ENCODE data around the gene CERKL. TPM values are rescaled to one million over a fixed set of nuclear protein-coding genes. Genes with fewer than 3 reads are reported as not detected.

CERKL gene
- total RNA-seq, 2 experiments from 2014 or later: not detected

DNA sequence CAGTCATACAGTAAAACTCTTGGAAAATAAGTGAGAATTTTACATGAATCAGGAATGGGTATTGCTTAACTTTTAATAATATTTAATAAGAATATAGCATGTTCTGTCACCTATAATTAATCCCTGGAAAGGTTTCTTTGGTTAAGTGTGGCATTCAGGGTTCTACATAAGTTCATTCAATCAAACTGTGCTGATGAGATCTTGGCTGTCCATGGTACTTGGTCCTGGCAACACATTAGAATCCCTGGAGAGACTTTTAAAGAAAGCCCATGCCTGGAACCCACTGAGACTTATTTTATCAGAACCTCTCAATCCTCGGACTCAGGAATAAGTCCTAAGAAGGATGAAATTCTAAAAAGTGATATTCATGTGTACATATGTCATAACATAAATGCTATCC is 60.3 kb downstream of the CERKL start:
- no peak overlapping the region for H3K4me3 Mint-ChIP-seq
- no peaks in the 10 kb centered on the region for H3K9me3 Mint-ChIP-seq (ENCODE audit: low read depth)
- no peak overlapping the region for H3K27ac Mint-ChIP-seq
- peaks cover 28% of the 10 kb centered on the region for H3K27me3 Mint-ChIP-seq
- DNase-seq (no peak), ATAC-seq (no peak)
- peaks cover 2% of the 10 kb centered on the region for H3K36me3 Mint-ChIP-seq
- H3K4me1 Mint-ChIP-seq: no peaks in the 10 kb centered on the region
- CTCF ChIA-PET: no interaction called here

DNA sequence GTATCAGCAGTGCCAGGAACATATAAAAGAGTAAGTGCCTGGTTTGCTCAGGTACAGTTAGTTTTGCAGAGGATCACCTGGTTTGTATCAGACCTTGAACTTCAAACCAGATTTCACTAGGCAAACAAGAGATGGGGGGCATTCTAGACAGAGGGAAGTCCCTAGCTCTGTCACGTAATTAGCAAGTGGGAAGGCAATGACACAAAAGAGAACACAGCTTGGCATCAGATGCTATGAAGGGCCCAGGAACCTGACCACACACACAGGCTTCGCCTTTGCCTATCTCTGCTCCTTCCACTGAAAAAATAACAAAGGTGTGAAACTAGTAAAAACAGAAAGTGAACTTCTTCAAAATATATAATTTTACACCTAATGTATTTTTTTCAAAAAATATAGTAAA is 62.6 kb downstream of the CERKL start:
- CTCF ChIA-PET: interaction anchor here (0.7 kb wide), 1 partner anchor 1386 kb away, joined by 3 read pairs; no protein-coding TSS in a partner anchor
- peaks cover 29% of the 10 kb centered on the region for H3K27me3 Mint-ChIP-seq
- no peak for DNase-seq
- peaks cover 2% of the 10 kb centered on the region for H3K36me3 Mint-ChIP-seq
- H3K4me1 Mint-ChIP-seq: no peaks in the 10 kb centered on the region
- H3K4me3 Mint-ChIP-seq: no peak overlapping the region
- no peak for ATAC-seq
- no peak overlapping the region for H3K27ac Mint-ChIP-seq
- no peaks in the 10 kb centered on the region for H3K9me3 Mint-ChIP-seq (ENCODE audit: low read depth)

DNA sequence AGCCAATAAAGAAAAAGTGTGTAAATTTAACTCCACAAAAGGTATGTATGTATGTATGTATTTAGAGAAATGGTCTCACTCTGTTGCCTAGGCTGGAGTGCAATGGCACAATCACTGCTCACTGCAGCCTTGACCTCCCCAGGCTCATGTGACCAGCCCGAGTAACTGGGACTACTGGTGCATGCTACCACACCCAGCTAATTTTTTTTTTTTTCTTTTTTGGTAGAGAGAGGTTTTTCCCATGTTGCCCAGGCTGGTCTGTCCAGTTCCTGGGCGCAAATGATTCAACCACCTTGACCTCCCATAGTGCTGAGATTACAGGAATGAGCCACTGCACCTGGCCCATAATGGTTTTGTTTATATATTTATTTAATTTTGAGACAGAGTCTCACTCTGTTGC is 67.1 kb downstream of the CERKL start:
- ATAC-seq (no peak), DNase-seq (no peak)
- Mint-ChIP-seq H3K36me3 (peaks cover 2% of the 10 kb centered on the region), H3K4me3 (no peak overlapping the region), H3K4me1 (peaks cover 15% of the 10 kb centered on the region), H3K9me3 (ENCODE audit: low read depth) (no peaks in the 10 kb centered on the region), H3K27ac (no peak overlapping the region), H3K27me3 (peaks cover 44% of the 10 kb centered on the region)
- CTCF ChIA-PET: no interaction called here

DNA sequence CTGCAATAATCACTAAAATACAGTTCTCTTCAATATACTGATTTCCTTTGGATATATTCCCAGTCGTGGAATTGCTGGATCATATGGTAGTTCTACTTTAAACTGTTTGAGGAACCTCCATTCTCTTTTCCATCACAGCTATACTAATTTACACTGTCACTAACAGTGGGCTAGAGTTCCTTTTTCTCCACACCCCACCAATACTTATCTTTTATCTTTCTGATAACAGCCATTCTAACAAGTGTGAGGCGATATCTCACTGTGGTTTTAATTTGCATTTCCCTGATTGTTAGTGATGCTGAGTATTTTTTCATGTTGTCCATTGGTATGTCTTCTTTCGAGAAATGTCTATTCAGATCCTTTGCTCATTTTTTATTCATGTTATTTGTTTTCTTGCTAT is 68.4 kb downstream of the CERKL start:
- no peak for ATAC-seq
- no peak overlapping the region for H3K27ac Mint-ChIP-seq
- H3K36me3 Mint-ChIP-seq: peaks cover 2% of the 10 kb centered on the region
- H3K27me3 Mint-ChIP-seq: peaks cover 47% of the 10 kb centered on the region
- peaks cover 15% of the 10 kb centered on the region for H3K4me1 Mint-ChIP-seq
- H3K4me3 Mint-ChIP-seq: no peak overlapping the region
- no peaks in the 10 kb centered on the region for H3K9me3 Mint-ChIP-seq (ENCODE audit: low read depth)
- no peak for DNase-seq
- CTCF ChIA-PET: no interaction called here

DNA sequence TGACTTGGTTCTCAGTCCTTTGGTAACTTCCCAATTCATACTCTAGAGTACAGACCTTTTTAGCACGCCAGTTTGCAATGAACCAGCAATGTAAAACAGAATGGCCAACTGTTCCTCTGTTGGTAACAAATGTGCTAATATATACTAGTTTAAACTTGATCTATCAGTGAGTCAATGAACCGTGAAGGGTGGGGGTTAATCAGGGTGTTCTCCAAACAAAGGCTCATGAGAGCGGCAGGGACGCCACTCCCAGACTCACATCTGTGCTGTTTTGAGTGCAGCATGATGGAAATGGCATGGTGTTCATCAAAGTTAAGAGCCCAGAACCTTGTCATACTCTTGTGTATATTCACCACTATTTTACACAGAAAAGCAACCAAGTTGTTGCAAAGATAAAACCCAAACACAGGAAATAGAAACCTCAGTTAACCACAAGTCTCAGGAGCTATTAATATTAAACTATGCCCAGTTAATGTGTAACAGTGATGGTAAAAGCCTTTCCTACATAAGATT is 70.3 kb downstream of the CERKL start:
- CTCF ChIA-PET: no interaction called here
- peaks cover 15% of the 10 kb centered on the region for H3K4me1 Mint-ChIP-seq
- no peaks in the 10 kb centered on the region for H3K9me3 Mint-ChIP-seq (ENCODE audit: low read depth)
- ATAC-seq (peak; percentile 58), DNase-seq (no peak)
- peaks cover 37% of the 10 kb centered on the region for H3K27me3 Mint-ChIP-seq
- no peak overlapping the region for H3K27ac Mint-ChIP-seq
- H3K4me3 Mint-ChIP-seq: no peak overlapping the region
- peaks cover 2% of the 10 kb centered on the region for H3K36me3 Mint-ChIP-seq

DNA sequence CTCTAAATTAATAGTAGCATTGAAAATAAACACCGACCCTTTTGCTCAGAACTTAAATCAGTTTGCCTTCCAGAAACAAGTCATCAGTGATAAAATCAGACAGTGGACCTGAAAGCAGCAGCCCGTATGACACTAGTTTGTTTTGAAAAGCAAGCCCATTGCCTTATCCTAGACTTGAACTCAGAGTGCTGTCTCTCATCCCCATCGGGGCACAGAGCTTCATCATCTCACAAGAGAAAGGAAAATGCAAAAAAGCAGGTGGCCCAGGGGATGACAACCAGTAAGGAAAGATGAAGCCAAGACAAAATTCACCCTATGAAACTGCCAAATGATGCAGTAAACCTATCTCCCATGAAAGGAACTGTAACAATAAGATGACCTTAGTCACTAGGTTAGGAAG is 71.2 kb downstream of the CERKL start:
- DNase-seq (no peak), ATAC-seq (no peak)
- no peaks in the 10 kb centered on the region for H3K9me3 Mint-ChIP-seq (ENCODE audit: low read depth)
- peaks cover 15% of the 10 kb centered on the region for H3K4me1 Mint-ChIP-seq
- H3K4me3 Mint-ChIP-seq: no peak overlapping the region
- CTCF ChIA-PET: interaction anchor here (1.7 kb wide), 1 partner anchor 129 kb away, joined by 4 read pairs; no protein-coding TSS in a partner anchor
- no peak overlapping the region for H3K27ac Mint-ChIP-seq
- H3K36me3 Mint-ChIP-seq: peaks cover 2% of the 10 kb centered on the region
- H3K27me3 Mint-ChIP-seq: peaks cover 34% of the 10 kb centered on the region

DNA sequence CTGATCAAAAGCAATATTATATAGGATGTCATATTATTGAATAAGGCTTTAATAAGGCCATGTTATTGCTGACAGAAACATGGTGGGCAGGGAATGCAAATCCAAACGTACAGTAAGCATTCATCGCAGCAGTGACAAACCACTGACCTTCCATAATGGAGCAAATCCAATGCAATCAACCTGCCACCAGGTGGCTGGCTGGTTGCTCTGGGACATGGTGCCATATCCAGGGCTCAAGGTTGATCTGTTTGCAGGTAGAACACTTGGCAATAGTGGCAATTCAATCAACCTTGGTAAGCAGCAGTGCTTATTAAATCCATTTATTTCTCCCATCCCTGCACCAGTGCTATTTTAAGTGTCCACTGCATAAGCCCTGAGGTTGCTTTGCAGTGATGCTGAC is 75.4 kb downstream of the CERKL start:
- Mint-ChIP-seq H3K9me3 (ENCODE audit: low read depth) (no peaks in the 10 kb centered on the region), H3K27me3 (peaks cover 18% of the 10 kb centered on the region), H3K36me3 (peaks cover 2% of the 10 kb centered on the region), H3K27ac (no peak overlapping the region), H3K4me3 (no peak overlapping the region), H3K4me1 (peaks cover 10% of the 10 kb centered on the region)
- ATAC-seq (no peak), DNase-seq (no peak)
- CTCF ChIA-PET: no interaction called here

DNA sequence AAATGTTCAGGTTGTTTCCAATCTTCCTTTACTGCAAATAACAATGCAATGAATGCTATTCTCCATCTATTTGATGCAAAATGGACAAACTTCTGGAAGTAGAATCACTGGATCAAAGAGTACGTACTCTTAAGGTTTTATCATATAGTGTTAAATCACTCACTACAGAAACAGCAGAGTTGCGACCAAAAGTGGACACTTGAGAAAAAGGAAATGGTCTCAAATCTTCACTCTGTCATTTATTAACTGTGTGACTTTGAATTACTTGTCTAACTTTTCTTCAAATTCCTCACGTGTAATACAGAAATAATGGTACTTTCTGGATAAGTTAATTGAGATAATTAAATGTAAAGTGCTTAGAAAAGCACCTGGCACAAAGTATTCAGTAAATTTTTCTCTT is 78.1 kb downstream of the CERKL start:
- H3K27ac Mint-ChIP-seq: no peak overlapping the region
- DNase-seq: no peak
- CTCF ChIA-PET: no interaction called here
- peaks cover 13% of the 10 kb centered on the region for H3K27me3 Mint-ChIP-seq
- no peak for ATAC-seq
- no peak overlapping the region for H3K4me3 Mint-ChIP-seq
- no peaks in the 10 kb centered on the region for H3K4me1 Mint-ChIP-seq
- H3K36me3 Mint-ChIP-seq: no peaks in the 10 kb centered on the region
- H3K9me3 Mint-ChIP-seq (ENCODE audit: low read depth): no peaks in the 10 kb centered on the region

DNA sequence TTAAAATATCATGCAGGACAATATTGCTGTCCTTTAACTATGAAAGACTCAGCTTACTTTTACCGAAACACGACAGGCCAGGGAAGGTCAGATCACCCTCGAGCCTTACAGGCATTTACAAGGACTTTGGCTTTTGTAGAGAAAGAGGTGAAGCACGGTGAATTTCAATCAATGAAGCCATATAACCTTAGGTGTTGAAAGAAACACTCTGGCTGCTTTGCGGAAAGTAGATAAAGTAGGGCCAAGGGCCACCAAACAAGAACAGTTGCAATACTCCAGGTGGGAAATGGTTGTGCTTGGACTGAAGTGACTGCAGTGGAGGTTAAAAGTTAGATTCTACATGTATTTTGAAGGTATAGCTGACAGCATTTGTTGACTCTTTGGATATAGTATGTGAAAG is 80.5 kb downstream of the CERKL start:
- H3K4me3 Mint-ChIP-seq: no peak overlapping the region
- ATAC-seq: no peak
- H3K36me3 Mint-ChIP-seq: no peaks in the 10 kb centered on the region
- no peak overlapping the region for H3K27ac Mint-ChIP-seq
- CTCF ChIA-PET: no interaction called here
- no peak for DNase-seq
- no peaks in the 10 kb centered on the region for H3K9me3 Mint-ChIP-seq (ENCODE audit: low read depth)
- peaks cover 17% of the 10 kb centered on the region for H3K27me3 Mint-ChIP-seq
- H3K4me1 Mint-ChIP-seq: no peaks in the 10 kb centered on the region

DNA sequence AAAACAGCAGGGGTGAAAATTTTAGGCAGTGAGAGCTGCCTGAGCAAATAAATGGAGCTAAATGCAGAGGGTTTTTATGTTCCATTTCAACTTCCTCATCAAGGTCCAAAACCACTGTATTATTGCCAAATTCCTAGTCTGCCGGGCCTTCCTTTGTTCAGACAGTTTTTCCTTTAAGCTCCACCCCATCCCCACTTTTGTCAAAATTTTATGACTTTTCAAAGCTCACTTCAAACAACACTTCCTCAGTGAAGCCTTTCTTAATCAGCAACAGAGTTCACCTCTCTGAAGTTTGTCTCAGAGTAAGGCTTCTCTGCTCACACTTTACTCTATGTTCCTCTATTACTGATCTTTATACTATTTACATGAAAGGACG is 81.3 kb downstream of the CERKL start:
- H3K27me3 Mint-ChIP-seq: peaks cover 17% of the 10 kb centered on the region
- CTCF ChIA-PET: interaction anchor here (0.9 kb wide), 2 partner anchors 14 to 140 kb away, joined by 3 read pairs; no protein-coding TSS in a partner anchor
- no peak overlapping the region for H3K4me3 Mint-ChIP-seq
- ATAC-seq (no peak), DNase-seq (no peak)
- no peaks in the 10 kb centered on the region for H3K36me3 Mint-ChIP-seq
- no peaks in the 10 kb centered on the region for H3K9me3 Mint-ChIP-seq (ENCODE audit: low read depth)
- peaks cover 1% of the 10 kb centered on the region for H3K4me1 Mint-ChIP-seq
- H3K27ac Mint-ChIP-seq: no peak overlapping the region

DNA sequence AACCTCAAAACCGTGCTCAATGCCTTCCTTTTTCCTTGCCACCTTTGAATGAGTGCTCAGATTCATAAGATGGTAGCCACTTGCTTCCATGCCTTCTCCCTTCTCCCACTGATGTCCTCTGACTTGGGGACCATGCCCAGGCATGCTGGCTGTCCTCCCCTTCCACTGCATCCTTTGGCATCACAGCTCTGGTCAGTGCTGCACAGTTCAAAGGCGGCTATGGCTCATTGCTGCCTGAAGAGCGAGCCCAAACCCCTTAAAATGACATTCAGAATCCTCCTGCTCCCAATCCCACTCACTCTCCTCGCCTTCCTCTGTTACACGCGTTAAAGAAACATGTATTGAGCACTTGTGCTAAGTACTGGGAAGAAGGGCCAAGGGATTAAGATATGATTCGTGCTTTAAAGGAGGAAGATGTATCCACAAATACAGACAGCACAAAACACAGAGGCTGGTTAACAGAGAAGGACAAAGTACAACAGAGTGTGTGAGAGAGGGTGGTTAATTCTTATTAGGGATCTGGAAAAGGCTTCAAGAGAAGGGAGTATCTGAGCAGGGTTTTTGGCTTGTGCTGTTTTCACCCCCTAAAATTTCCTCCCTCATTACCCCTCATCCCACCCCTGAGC is 81.8 kb downstream of the CERKL start:
- no peak overlapping the region for H3K4me3 Mint-ChIP-seq
- ATAC-seq (no peak), DNase-seq (no peak)
- no peak overlapping the region for H3K27ac Mint-ChIP-seq
- no peaks in the 10 kb centered on the region for H3K9me3 Mint-ChIP-seq (ENCODE audit: low read depth)
- no peaks in the 10 kb centered on the region for H3K36me3 Mint-ChIP-seq
- peaks cover 1% of the 10 kb centered on the region for H3K4me1 Mint-ChIP-seq
- peaks cover 17% of the 10 kb centered on the region for H3K27me3 Mint-ChIP-seq
- CTCF ChIA-PET: interaction anchor here (0.9 kb wide), 2 partner anchors 14 to 140 kb away, joined by 3 read pairs; no protein-coding TSS in a partner anchor

DNA sequence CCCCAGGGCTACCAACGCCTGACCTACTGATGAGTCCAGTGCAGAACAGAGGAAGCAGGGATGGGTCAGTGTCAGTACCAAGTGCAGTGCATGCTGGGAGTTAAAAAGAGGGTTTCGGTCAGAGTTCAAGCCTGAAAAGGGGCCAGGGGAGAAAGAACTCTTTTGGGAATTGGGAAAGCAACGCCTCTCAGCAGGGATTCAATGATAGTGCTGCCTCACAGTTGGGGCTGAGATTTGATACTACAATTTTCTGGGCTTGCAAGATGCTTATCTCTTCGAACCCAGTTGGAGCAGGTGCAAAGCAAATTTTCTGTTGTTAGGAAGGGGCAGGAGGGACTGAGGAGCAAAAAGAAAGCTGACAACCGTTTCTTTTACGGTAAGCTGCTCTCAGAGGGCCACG is 82.6 kb downstream of the CERKL start:
- no peak for DNase-seq
- Mint-ChIP-seq H3K27me3 (peaks cover 14% of the 10 kb centered on the region), H3K27ac (no peak overlapping the region), H3K4me1 (peaks cover 1% of the 10 kb centered on the region), H3K9me3 (ENCODE audit: low read depth) (no peaks in the 10 kb centered on the region), H3K36me3 (no peaks in the 10 kb centered on the region), H3K4me3 (no peak overlapping the region)
- no peak for ATAC-seq
- CTCF ChIA-PET: interaction anchor here (1.8 to 3.9 kb wide), 2 partner anchors 140 to 145 kb away, joined by 6 to 34 read pairs; no protein-coding TSS in a partner anchor

DNA sequence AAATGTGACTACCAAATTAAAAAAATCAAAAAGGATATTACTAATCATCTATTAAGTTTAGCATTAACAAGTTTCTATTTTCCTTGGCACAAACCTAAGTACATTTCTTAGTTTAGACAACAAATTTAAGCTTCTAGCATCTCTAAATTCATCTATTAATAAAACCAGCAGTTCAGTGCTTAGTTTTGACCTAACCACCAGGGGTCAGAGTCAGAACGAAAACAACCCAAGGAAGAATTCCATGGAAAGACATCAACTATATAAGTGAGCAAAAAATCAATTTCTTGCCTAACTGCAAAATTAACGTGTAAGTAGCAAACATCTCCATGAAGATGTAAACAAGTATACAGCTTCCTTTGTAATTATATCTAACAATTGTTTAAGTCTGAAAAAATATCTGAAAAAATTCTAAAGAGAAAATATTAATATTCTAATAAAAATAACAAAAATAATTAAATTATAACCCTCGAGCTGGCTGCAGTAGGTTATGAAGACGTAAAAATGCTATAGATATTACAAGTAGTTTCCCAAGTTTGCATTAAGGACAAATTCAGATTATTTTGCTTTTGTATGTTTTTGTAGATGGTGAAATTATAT is 83.7 kb downstream of the CERKL start:
- H3K4me3 Mint-ChIP-seq: no peak overlapping the region
- ATAC-seq: no peak
- H3K36me3 Mint-ChIP-seq: no peaks in the 10 kb centered on the region
- H3K9me3 Mint-ChIP-seq (ENCODE audit: low read depth): no peaks in the 10 kb centered on the region
- peaks cover 1% of the 10 kb centered on the region for H3K4me1 Mint-ChIP-seq
- CTCF ChIA-PET: interaction anchor here (1.0 to 3.9 kb wide), 7 partner anchors 11 to 146 kb away, joined by 3 to 34 read pairs (median 4); no protein-coding TSS in a partner anchor
- DNase-seq: no peak
- H3K27me3 Mint-ChIP-seq: peaks cover 12% of the 10 kb centered on the region
- H3K27ac Mint-ChIP-seq: no peak overlapping the region
